Upper lobe of right lung (tissue), 1 donor: ENCODE measurements around the gene FYTTD1. TPM values are rescaled to one million over a fixed set of nuclear protein-coding genes. Genes with fewer than 3 reads are reported as not detected.

Source experiments
- ATAC-seq: fragments of 200-7000 bp; cut with Tn5 transposase; one replicate; pipeline ENCODE4 v1.9.1; 2020; ENCODE audit warnings: mild to moderate bottlenecking, moderate library complexity
- DNase-seq: peaks from one replicate; pipeline ENCODE4 v3.0.0-alpha.2; 2020
- H3K27ac ChIP-seq: fragments of 200-600 bp; one replicate; pipeline ENCODE4 v1.8.0; 2022
- H3K27me3 ChIP-seq: fragments of 200-600 bp; one replicate; pipeline ENCODE4 v1.8.0; 2022; ENCODE audit warnings: mild to moderate bottlenecking
- H3K36me3 ChIP-seq: fragments of 200-600 bp; one replicate; pipeline ENCODE4 v1.8.0; 2022
- H3K4me1 ChIP-seq: fragments of 200-600 bp; one replicate; pipeline ENCODE4 v1.8.0; 2022
- H3K4me3 ChIP-seq: fragments of 200-600 bp; one replicate; pipeline ENCODE4 v1.8.0; 2022; ENCODE audit warnings: mild to moderate bottlenecking
- H3K9me3 ChIP-seq: fragments of 200-600 bp; one replicate; pipeline ENCODE4 v1.8.0; 2022
- CTCF ChIP-seq: fragments of 200-600 bp; IDR thresholded peaks from one replicate; pipeline ENCODE4 v1.8.0; 2022; ENCODE audit warnings: antibody characterized with exemption
- intact Hi-C: fragments of 100-400 bp; cut with DNase I; formaldehyde crosslinking; loops from one replicate; pipeline ENCODE4 v1.11.0; 2022
- total RNA-seq: library from RNA; stranded (reverse); fragmentation: NEBNext Ultra II Directional; extraction: Animal tissue kit (Norgen Biotek cat#: 25700); gene quantifications from one replicate; pipeline ENCODE4 v1.2.1, GENCODE V29; 2021
- donor health status: DM: no; HTN: yes; CAD: no; lungs with severe emphysema.

Gene FYTTD1
- total RNA-seq, 1 donor from 2014 or later, result 46.8 TPM

GRCh38 chr3:197752107-197752506 is 2.4 kb downstream of the FYTTD1 start:
- intact Hi-C loops, result no loop called here
- peak overlapping the region; percentile 88 for H3K4me3 ChIP-seq
- H3K36me3 ChIP-seq, result peaks cover 5% of the 10 kb centered on the region
- H3K27ac ChIP-seq, result peak overlapping the region; percentile 89
- peaks cover 30% of the 10 kb centered on the region for H3K4me1 ChIP-seq
- TF ChIP-seq CTCF, result no peak
- ATAC-seq (no peak), DNase-seq (no peak)
- no peaks in the 10 kb centered on the region for H3K9me3 ChIP-seq
- no peaks in the 10 kb centered on the region for H3K27me3 ChIP-seq

- no peak for TF ChIP-seq CTCF
- intact Hi-C loops, result no loop called here
- H3K4me1 ChIP-seq, result peaks cover 30% of the 10 kb centered on the region
- H3K27me3 ChIP-seq, result no peaks in the 10 kb centered on the region
- no peak for ATAC-seq
- no peak overlapping the region for H3K27ac ChIP-seq
- no peak overlapping the region for H3K4me3 ChIP-seq
- no peaks in the 10 kb centered on the region for H3K9me3 ChIP-seq
- peaks cover 16% of the 10 kb centered on the region for H3K36me3 ChIP-seq
- no peak for DNase-seq
These were observed 3.6 kb downstream of the FYTTD1 start for GRCh38 chr3:197753263-197753662.

- Histone ChIP-seq H3K9me3 (no peaks in the 10 kb centered on the region), H3K27me3 (no peaks in the 10 kb centered on the region), H3K36me3 (peaks cover 28% of the 10 kb centered on the region), H3K27ac (no peak overlapping the region), H3K4me3 (no peak overlapping the region), H3K4me1 (peaks cover 18% of the 10 kb centered on the region)
- ATAC-seq (no peak), DNase-seq (no peak)
- intact Hi-C loops, result no loop called here
- no peak for TF ChIP-seq CTCF
These were observed 7.0 kb downstream of the FYTTD1 start for GRCh38 chr3:197756704-197757103.

GRCh38 chr3:197758512-197758911 is 8.8 kb downstream of the FYTTD1 start:
- no peak overlapping the region for H3K4me3 ChIP-seq
- H3K36me3 ChIP-seq, result peaks cover 46% of the 10 kb centered on the region
- H3K27me3 ChIP-seq, result no peaks in the 10 kb centered on the region
- H3K9me3 ChIP-seq, result no peaks in the 10 kb centered on the region
- DNase-seq (no peak), ATAC-seq (no peak)
- no peak for TF ChIP-seq CTCF
- H3K27ac ChIP-seq, result no peak overlapping the region
- H3K4me1 ChIP-seq, result peaks cover 3% of the 10 kb centered on the region
- intact Hi-C loops, result no loop called here

- H3K27ac ChIP-seq, result no peak overlapping the region
- no peak for ATAC-seq
- no peaks in the 10 kb centered on the region for H3K4me1 ChIP-seq
- H3K9me3 ChIP-seq, result no peaks in the 10 kb centered on the region
- intact Hi-C loops, result no loop called here
- TF ChIP-seq CTCF, result no peak
- H3K27me3 ChIP-seq, result no peaks in the 10 kb centered on the region
- peaks cover 65% of the 10 kb centered on the region for H3K36me3 ChIP-seq
- no peak overlapping the region for H3K4me3 ChIP-seq
- DNase-seq, result no peak
These were observed 12.1 kb downstream of the FYTTD1 start for GRCh38 chr3:197761784-197762183.

GRCh38 chr3:197775317-197775716 is 25.6 kb downstream of the FYTTD1 start:
- no peak for TF ChIP-seq CTCF
- ATAC-seq (no peak), DNase-seq (no peak)
- no peaks in the 10 kb centered on the region for H3K9me3 ChIP-seq
- peaks cover 86% of the 10 kb centered on the region for H3K36me3 ChIP-seq
- intact Hi-C loops, result no loop called here
- no peaks in the 10 kb centered on the region for H3K4me1 ChIP-seq
- no peak overlapping the region for H3K27ac ChIP-seq
- no peaks in the 10 kb centered on the region for H3K27me3 ChIP-seq
- H3K4me3 ChIP-seq, result no peak overlapping the region
